GM20000 (cell line): Measurements from ENCODE around the gene KIF21B.
A peak's percentile ranks its signal among the peaks of the same experiment; 100 is the strongest.

ENCODE experiments used
- DNase-seq: peaks from one replicate; pipeline ENCODE4 v3.0.0; 2012; ENCODE audit warnings: low spot score
- CTCF ChIP-seq: IDR thresholded peaks from 2 replicates; pipeline ENCODE4 v1.5.1; 2012; ENCODE audit warnings: mild to moderate bottlenecking, control low read depth; ENCODE audit errors: extremely low read depth, missing control alignments

The KIF21B gene

GRCh38 chr1:200976634-200977033 lies 46.9 kb downstream of the KIF21B start:
- no peak for DNase-seq
- TF ChIP-seq CTCF = no peak

- no peak for TF ChIP-seq CTCF
- no peak for DNase-seq
Observed at GRCh38 chr1:200975458-200975857, 48.1 kb downstream of the KIF21B start.

GRCh38 chr1:200974711-200975110 lies 48.8 kb downstream of the KIF21B start:
- no peak for DNase-seq

GRCh38 chr1:200973937-200974657 lies 49.4 kb downstream of the KIF21B start:
- DNase-seq = no peak
- no peak for TF ChIP-seq CTCF

More at GRCh38 chr1:200974711-200975110, 48.8 kb downstream of the KIF21B start:
- TF ChIP-seq CTCF = no peak

GRCh38 chr1:200972985-200973742 lies 50.4 kb downstream of the KIF21B start:
- no peak for TF ChIP-seq CTCF
- no peak for DNase-seq

GRCh38 chr1:200971955-200972711 lies 51.4 kb downstream of the KIF21B start:
- peak; percentile 81 for DNase-seq
- peak; percentile 61 for TF ChIP-seq CTCF
